ENCODE measurements around the gene FGD2.

Gene FGD2

GRCh38 chr6:37005061-37005810 is at the start of gene FGD2:
FGD2 (plus strand) TSS chr6:37005655; CDS start chr6:37005818, 163 bp downstream.
- DNase-seq: peak; percentile 79 to 85 (median 80)

- DNase-seq: no peak
Measured at GRCh38 chr6:36955671-36956445, 49.6 kb upstream of the FGD2 start.

- no peak for DNase-seq
Measured at GRCh38 chr6:36956446-36956820, 49.0 kb upstream of the FGD2 start.

- DNase-seq: no peak
Measured at GRCh38 chr6:36957773-36958271, 47.6 kb upstream of the FGD2 start.

DNA sequence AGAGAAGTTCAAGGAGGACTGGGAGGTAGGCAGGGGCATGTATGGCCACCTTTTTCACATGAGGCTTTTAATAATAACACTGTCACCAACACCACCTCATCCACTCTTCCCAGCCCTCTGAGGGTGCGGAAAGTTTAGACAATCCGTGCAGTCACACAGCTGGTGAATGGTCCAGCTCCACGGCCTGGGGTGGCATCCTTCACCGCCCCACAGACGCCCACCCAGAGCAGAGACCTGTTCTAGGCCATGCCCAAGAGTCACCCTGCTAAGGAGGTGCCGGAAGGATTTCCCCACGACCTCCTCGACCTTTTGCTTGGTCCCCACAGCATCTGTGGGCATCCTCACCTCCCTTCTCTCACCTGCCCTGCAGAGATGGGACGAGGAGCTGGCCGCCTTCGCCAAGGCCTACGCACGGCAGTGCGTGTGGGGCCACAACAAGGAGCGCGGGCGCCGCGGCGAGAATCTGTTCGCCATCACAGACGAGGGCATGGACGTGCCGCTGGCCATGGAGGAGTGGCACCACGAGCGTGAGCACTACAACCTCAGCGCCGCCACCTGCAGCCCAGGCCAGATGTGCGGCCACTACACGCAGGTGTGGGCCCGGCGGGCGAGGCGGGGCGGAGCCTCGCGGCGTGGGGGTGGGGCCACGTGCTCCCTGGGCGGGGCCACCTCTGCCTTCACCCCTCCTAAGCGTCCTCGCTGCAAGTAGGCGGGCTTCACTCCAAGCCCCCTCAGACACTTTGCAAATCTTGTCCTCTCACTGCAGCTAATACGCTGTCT is 46.5 kb upstream of the FGD2 start:
- no peak for DNase-seq

- DNase-seq: no peak
Measured at GRCh38 chr6:36959555-36960250, 45.8 kb upstream of the FGD2 start.

- DNase-seq: no peak
Measured at GRCh38 chr6:36961441-36962435, 43.7 kb upstream of the FGD2 start.

- DNase-seq: peak; percentile 95 to 96 (median 96)
Measured at GRCh38 chr6:36962874-36963273, 42.6 kb upstream of the FGD2 start.

GRCh38 chr6:36963451-36964290 is 41.8 kb upstream of the FGD2 start:
- DNase-seq: no peak

GRCh38 chr6:36964349-36964748 is 41.1 kb upstream of the FGD2 start:
- DNase-seq: no peak

DNA sequence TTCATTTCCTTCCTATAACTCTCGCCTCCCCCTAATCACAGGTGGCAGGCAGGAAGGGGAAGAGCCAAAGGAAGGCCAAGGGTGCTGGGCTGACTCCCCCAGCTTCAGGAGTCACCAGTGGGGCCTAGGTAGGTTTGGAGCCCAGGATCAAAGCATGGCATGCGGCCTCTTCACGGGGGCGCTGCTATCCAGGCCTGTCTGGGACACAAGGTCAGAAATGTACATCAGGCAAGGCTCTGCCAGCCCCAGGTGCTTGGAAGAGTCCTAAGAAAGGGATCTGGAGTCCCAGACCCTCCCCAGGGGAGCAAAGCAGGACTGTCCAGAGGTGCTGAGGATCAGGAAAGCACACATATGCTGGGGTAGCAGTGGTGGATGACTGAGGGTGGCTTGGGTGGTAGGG is 40.5 kb upstream of the FGD2 start:
- no peak for DNase-seq

GRCh38 chr6:36967301-36967700 is 38.2 kb upstream of the FGD2 start:
- no peak for DNase-seq

DNA sequence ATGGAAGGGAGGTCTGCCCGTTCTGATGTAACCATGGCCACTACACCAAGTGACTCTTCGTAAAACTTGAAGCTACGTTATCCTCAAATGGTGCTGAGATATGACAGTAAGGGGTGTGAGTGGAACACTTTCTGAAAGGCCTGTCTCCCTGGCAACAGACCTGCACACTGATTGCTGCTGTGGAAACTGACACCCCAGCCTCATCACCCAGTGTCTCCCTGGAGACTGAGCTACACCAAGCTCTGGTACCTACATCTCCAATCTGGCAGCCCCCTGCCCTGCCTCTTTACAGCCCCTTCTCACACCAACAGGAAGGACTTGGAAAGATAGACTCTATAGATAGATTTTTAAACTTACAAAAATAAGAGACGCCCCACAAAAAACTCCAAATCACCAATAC is 37.7 kb upstream of the FGD2 start:
- DNase-seq: no peak

DNA sequence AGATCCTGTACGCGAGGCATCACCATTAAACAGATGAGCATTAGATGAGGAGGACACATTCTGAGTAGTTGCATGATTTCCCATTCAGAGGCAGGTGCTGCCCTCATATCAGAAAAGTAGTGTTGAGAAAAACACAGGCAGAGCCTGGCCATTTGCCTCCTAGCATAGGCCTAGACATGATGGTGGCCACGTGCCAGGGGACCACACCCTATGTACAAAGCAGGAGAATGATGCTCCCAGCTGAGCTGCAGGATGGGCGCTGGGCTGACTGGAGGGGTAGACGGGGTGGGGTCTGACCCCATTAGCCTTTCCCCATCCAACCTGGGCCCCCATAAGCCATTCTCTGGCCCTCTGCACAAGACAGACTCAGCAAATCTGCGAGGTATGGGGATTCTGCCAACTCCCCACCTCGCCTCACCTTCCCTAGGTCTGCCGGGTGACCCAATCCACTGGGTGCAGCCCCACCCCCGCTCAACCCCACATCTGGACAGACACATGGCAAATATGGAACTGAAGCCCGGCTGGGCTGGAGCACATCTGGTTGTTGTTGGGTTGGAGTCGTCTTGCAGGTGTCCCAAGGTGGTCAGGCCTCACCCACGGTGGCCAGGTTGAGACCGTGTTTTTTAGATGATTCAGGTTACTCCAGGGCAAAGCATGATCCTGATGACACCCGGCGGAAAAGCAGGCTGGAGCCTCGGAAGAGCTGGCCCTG is 37.0 kb upstream of the FGD2 start:
- no peak for DNase-seq

DNA sequence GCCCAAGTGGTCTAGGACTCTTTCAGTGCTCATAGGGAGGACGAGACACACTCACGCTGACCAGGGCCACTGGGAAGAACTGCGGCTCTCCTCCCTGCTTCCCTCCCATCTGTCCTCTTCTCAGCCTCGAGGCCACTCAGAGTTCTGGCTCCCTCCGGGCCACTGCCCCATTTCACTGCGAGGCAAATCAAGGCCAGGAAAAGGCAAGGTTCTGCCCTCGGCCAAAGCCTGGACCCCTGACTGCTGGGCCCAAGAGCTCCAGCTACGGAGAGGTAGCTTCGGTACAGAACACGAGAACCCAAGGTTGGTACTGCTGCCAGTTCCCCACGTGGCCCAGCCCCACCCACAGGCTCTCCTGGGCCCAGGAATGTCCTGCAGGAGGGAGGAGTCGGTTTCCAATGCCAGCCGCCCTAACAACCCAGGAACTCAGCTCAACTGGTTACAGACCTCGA is 36.2 kb upstream of the FGD2 start:
- no peak for DNase-seq

- DNase-seq: no peak
Measured at GRCh38 chr6:36969988-36970891, 35.2 kb upstream of the FGD2 start.

DNA sequence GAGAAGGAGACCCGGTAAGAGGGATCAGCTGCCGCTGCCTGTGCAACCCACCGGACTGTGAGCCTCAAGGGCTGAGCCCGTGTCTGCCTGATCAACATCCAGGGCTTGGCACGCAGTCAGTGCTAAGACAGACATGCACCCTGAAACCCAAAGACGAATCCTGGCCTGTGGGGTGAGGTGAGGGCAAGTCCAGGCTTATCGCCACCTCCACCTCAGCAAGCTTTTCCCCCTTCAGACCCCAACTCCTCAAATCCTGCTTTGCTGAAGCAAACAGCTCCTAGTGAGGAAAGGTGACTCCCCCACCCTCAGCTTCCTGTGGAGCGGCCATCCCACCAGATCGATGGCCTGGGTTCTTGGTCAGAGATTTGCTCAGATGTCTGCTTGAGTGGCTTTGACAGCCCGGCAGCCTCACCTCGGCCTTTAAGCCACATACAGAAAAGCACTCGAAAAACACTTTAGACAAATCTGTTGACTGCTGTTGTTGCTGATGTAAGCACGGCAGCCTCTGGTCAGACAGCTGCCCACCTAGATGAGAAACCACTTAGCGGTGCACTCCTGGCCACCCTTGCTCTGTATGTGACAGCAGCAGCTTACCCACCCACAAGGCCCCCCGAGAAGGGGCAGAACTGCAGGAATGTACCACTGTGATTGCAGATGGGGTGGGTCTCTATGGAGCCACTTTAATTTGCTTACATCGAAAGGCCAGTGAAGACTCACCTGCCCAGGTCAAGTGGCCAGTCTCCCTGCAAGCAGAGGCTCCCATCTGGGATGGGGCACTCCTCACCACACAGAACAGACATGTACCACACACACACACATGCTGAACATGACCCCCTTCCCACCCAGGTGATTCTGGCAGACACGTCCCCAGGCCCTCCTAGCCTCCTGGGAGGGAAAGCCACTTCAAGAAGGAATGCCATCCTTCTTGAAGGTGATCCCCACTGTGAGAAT is 34.3 kb upstream of the FGD2 start:
- no peak for DNase-seq
